Colon (tissue), 2 donors: ENCODE results near the gene BSPRY.

ENCODE experiments used
- FAIRE-seq: peaks from 2 replicates; lab custom pipeline; 2012; peaks lifted over from hg19 to GRCh38; lab: Jason Lieb, UNC
- donor health status: control.
- donor health status: control.

The BSPRY gene

DNA sequence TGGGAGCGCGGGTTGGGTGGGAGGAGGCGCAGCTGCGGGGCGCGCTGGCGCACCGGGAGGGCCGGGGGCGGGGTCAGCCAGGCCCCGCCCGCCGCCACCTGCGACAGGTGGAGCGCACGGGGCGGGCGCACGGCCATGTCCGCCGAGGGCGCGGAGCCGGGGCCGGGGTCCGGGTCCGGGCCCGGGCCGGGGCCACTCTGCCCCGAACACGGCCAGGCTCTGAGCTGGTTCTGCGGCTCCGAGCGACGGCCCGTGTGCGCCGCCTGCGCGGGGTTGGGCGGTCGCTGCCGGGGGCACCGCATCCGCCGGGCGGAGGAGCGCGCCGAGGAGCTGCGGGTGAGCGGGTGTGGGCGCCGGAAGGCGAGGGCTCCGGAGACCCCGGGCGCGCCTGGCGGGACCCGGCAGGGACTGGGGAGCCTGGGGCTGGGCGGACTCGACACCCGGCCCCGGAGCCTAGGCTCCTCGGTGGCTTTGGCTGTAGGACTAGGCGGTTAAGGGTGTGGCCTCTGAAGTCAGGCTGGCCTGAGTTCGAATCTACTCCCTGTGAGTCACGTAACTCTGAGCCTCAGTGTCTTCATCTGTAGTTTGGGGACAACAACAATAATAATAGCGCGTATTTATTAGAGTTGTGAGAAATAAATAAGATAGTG, at the start of gene BSPRY:
BSPRY (plus strand) TSS at position 97 of the 650 bp plus-strand sequence; CDS start at position 136, 39 bp downstream.
- FAIRE-seq: no peak

GRCh38 chr9:113299800-113300292, 49.5 kb upstream of the BSPRY start:
- no peak for FAIRE-seq

GRCh38 chr9:113301548-113301947, 47.8 kb upstream of the BSPRY start:
- FAIRE-seq: no peak

GRCh38 chr9:113302792-113303418, 46.4 kb upstream of the BSPRY start, which contains the start of gene RNF183:
Gene RNF183 (minus strand): TSS chr9:113303376. CDS start chr9:113298184, 5,192 bp downstream.
- no peak for FAIRE-seq

- FAIRE-seq: no peak
Observed at GRCh38 chr9:113306566-113306965, 42.8 kb upstream of the BSPRY start.

- no peak for FAIRE-seq
Observed at GRCh38 chr9:113307396-113307975, 41.9 kb upstream of the BSPRY start.

- no peak for FAIRE-seq
Observed at GRCh38 chr9:113309204-113309813, 40.0 kb upstream of the BSPRY start.

- FAIRE-seq: no peak
Observed at GRCh38 chr9:113310538-113310937, 38.8 kb upstream of the BSPRY start.

- no peak for FAIRE-seq
Observed at GRCh38 chr9:113311961-113312360, 37.4 kb upstream of the BSPRY start.

- no peak for FAIRE-seq
Observed at GRCh38 chr9:113313261-113313660, 36.1 kb upstream of the BSPRY start.

DNA sequence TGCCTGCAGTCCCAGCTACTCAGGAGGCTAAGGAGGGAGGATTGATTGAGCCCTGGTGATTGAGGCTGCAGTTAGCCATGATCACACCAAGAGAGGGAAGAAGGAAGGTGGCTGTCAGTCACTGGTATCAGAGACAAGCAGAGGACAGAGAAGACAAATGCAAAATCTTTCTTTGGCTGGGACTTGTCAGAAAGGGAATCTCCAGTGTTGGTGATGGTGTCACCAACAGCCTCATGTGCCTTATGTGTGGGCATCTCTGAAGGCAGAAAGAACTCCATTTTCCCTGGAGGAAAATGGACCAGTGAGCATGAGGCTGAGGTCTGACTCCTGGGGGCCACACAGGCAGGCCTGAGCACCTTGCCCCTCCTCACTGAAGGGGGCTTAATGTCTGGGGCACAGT, 34.1 kb upstream of the BSPRY start:
- no peak for FAIRE-seq

DNA sequence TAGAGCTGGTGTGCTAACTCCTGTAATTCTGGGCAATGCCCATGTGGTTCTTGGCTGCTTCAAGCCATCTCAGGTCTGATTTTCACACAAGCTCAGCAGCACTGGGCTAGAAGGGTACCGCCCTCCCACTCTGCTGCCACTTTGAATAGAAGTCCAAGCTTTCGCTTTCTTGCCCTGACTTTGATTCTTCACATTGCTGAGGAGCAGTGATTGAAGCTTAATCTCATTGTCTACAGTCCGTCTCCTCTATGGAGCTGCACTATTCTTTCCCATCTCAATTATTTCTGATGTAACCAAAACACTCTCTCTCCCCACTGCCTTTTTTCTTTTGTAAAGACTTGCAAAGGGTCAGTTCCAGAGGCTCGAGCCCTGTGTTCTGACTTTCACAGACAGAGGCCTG, 33.3 kb upstream of the BSPRY start:
- no peak for FAIRE-seq

GRCh38 chr9:113317777-113318176, 31.6 kb upstream of the BSPRY start:
- no peak for FAIRE-seq

- no peak for FAIRE-seq
Observed at GRCh38 chr9:113319054-113319453, 30.3 kb upstream of the BSPRY start.

DNA sequence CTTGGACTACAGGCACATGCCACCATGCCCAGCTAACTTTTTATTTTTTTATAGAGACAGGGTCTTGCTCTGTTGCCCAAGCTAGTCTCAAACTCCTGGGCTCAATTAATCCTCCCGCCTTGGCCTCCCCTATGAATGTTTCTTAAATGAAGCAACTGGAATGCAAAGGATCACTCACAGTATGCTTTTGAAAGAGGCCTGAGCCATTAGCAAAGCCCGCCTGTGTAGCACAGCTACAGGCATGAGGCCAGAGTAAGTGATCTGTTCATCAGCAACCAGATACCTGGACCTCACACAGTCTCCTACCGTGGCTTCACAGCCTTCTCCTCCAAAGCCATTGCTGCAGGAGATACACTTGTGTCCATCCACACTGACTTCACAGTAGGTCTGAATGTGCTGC, 29.3 kb upstream of the BSPRY start:
- FAIRE-seq: no peak

- FAIRE-seq: no peak
Observed at GRCh38 chr9:113322671-113323070, 26.7 kb upstream of the BSPRY start.

DNA sequence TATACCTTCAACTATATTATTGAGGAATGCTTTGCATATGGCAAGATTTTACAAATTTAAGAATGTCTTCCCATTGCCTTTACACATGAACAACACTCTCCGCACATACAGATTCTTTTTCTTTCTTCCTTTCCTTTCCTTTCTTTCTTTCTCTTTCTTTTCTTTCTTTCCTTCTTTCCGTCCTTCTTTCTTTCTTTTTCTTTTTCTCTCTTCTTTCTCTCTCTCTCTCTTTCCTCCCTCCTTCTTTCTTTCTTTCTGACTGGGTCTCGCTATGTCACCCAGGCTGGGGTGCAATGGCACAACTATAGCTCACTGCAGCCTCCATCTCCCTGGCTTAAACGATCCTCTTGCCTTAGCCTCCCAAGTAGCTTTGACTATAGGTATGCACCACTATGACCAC, 23.1 kb upstream of the BSPRY start:
- FAIRE-seq: no peak

DNA sequence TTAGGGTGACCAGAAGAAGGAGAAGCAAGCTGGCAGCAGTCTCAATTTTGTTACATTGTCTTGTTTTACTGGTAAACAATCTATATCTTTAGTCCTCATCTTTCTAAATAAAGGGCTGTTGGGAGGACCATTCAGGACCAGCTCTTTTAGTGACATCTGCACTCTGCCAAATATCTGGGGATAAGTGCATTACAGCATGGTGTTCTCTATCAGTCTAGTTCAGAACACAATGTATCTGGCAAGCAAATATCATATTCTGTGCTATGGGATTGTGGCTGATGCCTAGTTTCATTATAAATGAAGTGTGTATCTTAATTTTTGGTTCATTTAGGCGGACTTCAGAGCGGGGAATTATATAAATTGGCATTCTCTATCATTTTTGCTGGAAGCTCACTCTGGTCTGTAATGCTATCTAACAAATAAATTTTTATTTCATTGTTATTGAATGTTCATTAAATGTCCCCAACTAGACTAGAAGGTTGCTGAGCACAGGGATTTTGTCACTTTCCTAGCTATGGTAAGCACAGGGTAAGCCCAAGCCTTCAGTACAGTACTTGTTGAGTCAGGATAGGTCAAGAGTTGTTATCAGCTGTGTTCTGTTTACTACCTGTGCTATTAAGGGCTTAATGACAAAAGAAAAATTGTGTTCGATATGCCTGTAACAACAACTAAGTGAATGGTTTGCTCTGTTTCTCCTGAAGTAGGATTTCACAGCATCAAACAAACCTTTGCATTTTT, 21.1 kb upstream of the BSPRY start:
- FAIRE-seq: no peak

DNA sequence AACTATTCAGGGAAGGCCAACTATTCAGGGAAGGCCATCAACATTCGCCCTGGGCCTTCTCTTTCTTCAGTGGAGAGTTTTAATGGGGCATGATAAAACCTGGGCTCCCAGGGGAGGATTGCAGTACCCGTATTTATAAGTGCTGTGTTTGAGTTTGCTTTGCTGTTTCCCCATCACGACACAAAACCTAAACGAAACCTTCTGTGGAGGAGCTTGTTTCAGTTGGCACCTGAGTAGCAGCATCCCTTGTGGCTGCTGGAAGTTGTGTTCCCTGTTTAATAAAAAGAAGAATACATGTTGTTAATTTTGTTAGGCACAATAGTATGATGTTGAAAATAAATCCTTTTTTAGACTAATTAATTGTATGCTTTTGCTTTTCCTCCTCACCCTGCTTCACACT, 17.6 kb upstream of the BSPRY start:
- no peak for FAIRE-seq

GRCh38 chr9:113337714-113338113, 11.6 kb upstream of the BSPRY start:
- FAIRE-seq: no peak

- no peak for FAIRE-seq
Observed at GRCh38 chr9:113340011-113340699, 9.2 kb upstream of the BSPRY start, which contains the start of gene WDR31. Gene WDR31 (minus strand): TSS chr9:113340275. CDS start chr9:113332022, 8,253 bp downstream.
